ENCODE measurements around the gene SPTB.

- TF ChIP-seq CTCF (IDR thresholded peaks at IDR 0.05) (no peak), ZFX (IDR thresholded peaks at IDR 0.05; ENCODE audit: borderline replicate concordance) (no peak)
Observed at GRCh38 chr14:64841772-64842750, 37.6 kb downstream of the SPTB start.
